ENCODE data around the gene RCAN2.

DNA sequence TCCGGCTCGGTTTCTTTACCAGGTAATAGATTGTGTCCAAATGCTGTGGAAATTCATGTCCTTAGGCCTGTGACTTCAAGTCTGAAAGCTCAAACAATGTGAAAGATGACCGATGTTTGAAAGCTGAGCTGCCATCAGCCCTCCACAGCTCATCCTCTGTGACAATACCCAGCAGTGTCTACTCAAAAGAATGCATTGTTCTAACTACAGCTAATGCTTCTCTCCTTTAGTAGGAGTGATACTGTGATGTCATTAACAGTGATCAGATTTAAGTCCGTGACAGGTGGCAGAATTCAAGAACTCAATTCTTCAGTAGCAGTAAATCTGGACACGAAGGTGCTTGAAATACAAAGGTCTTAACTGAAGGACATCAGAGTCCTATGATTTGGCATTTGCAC lies 97.3 kb downstream of the RCAN2 start:
- TF ChIP-seq POLR2AphosphoS5 (IDR thresholded peaks at IDR 0.05) (no peak), POLR2A (IDR thresholded peaks at IDR 0.05) (no peak), EP300 (IDR thresholded peaks at IDR 0.05) (no peak)
- TF ChIP-seq, protein P1, sequence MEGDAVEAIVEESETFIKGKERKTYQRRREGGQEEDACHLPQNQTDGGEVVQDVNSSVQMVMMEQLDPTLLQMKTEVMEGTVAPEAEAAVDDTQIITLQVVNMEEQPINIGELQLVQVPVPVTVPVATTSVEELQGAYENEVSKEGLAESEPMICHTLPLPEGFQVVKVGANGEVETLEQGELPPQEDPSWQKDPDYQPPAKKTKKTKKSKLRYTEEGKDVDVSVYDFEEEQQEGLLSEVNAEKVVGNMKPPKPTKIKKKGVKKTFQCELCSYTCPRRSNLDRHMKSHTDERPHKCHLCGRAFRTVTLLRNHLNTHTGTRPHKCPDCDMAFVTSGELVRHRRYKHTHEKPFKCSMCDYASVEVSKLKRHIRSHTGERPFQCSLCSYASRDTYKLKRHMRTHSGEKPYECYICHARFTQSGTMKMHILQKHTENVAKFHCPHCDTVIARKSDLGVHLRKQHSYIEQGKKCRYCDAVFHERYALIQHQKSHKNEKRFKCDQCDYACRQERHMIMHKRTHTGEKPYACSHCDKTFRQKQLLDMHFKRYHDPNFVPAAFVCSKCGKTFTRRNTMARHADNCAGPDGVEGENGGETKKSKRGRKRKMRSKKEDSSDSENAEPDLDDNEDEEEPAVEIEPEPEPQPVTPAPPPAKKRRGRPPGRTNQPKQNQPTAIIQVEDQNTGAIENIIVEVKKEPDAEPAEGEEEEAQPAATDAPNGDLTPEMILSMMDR (IDR thresholded peaks at IDR 0.05), result no peak

Data from gastroesophageal sphincter (tissue), 3 donors.